Measurements from ENCODE around the gene APOA1. TPM values are rescaled to one million over a fixed set of nuclear protein-coding genes. Genes with fewer than 3 reads are reported as not detected.

APOA1 gene
- total and polyA plus RNA-seq, 10 of the 15 experiments (the other 5 are each of a cell fraction or from before 2014, with no cell fraction given), result 0.10 to 2.4 (median 0.24) TPM; not detected in 3

DNA sequence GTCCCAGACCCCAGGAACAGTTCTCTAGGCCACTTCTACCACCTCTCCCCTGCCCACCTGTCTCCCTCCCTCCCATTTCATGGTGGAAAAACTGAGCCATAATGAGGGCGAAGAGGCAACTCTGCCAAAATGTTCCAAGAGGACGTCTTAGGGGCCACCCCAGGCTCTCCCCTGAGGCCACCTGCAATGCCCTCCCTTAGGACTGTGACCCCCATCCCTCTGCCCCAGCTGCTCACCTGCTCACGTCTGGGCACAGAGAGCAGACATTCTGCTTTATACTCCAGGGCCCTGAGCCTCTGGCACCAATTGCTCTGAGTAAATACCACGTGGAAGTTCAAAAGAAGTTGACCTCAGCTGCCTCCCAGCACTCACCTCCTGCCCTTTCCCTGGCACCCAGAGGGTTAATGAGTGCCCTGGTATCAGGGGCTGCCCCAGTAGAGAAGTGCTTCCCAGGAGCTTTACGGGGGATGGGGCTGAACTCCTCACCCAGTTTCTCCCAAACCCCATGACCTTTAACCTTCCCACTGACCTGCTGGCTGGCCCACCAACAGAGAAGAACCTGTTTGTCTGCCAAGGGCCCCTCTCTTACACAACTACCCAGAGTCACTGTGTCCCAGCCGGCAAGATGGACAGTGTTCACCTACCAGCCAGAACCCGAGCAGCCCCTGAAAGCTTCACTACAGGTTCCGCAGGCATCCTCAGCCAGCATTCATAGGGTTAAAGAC is 45.1 kb downstream of the APOA1 start:
- H3K27me3 ChIP-seq (replicated peaks in 1 of 2; ENCODE audit: control insufficient read depth in 2 of 2, insufficient read depth in 2 of 2, low read length in 1 of 2), result no peaks in the 10 kb centered on the region
- 40% methylated on average over 8 of the region's 8 CpGs for WGBS (ENCODE audit: insufficient coverage, insufficient replicate concordance, low lambda C conversion rate, missing lambda C conversion rate)
- in situ Hi-C loops (cut with MboI), result no loop called here
- H3K4me3 ChIP-seq, result no peak overlapping the region
- TF ChIP-seq MTA2 (IDR thresholded peaks at IDR 0.05; ENCODE audit: low read depth), result no peak
- TF ChIP-seq TCF7 (IDR thresholded peaks at IDR 0.05; ENCODE audit: borderline replicate concordance), result no peak
- TF ChIP-seq, protein P1, sequence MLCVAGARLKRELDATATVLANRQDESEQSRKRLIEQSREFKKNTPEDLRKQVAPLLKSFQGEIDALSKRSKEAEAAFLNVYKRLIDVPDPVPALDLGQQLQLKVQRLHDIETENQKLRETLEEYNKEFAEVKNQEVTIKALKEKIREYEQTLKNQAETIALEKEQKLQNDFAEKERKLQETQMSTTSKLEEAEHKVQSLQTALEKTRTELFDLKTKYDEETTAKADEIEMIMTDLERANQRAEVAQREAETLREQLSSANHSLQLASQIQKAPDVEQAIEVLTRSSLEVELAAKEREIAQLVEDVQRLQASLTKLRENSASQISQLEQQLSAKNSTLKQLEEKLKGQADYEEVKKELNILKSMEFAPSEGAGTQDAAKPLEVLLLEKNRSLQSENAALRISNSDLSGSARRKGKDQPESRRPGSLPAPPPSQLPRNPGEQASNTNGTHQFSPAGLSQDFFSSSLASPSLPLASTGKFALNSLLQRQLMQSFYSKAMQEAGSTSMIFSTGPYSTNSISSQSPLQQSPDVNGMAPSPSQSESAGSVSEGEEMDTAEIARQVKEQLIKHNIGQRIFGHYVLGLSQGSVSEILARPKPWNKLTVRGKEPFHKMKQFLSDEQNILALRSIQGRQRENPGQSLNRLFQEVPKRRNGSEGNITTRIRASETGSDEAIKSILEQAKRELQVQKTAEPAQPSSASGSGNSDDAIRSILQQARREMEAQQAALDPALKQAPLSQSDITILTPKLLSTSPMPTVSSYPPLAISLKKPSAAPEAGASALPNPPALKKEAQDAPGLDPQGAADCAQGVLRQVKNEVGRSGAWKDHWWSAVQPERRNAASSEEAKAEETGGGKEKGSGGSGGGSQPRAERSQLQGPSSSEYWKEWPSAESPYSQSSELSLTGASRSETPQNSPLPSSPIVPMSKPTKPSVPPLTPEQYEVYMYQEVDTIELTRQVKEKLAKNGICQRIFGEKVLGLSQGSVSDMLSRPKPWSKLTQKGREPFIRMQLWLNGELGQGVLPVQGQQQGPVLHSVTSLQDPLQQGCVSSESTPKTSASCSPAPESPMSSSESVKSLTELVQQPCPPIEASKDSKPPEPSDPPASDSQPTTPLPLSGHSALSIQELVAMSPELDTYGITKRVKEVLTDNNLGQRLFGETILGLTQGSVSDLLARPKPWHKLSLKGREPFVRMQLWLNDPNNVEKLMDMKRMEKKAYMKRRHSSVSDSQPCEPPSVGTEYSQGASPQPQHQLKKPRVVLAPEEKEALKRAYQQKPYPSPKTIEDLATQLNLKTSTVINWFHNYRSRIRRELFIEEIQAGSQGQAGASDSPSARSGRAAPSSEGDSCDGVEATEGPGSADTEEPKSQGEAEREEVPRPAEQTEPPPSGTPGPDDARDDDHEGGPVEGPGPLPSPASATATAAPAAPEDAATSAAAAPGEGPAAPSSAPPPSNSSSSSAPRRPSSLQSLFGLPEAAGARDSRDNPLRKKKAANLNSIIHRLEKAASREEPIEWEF (IDR thresholded peaks at IDR 0.05; ENCODE audit: insufficient replicate concordance, low read depth, low read length), result no peak
- no peak for TF ChIP-seq CEBPB (IDR thresholded peaks at IDR 0.05; ENCODE audit: borderline replicate concordance in 1 of 2, low read depth in 2 of 2, low read length in 2 of 2)
- TF ChIP-seq CBFB (IDR thresholded peaks at IDR 0.05; ENCODE audit: low read depth), result no peak
- TF ChIP-seq RUNX3 (IDR thresholded peaks at IDR 0.05; ENCODE audit: low read length), result no peak
- no peak overlapping the region for H3K27ac ChIP-seq (ENCODE audit: control insufficient read depth, insufficient read depth)
- peaks cover 10% of the 10 kb centered on the region for H3K4me1 ChIP-seq (ENCODE audit: control insufficient read depth, insufficient read depth, low read length)
- no peak overlapping the region for H3K9ac ChIP-seq (ENCODE audit: control insufficient read depth, insufficient read depth, low read length)
- intact Hi-C loops (cut with micrococcal nuclease; ENCODE audit: unreplicated experiment), result loop anchor here (5.0 kb wide), 1 partner anchor 435 kb away; no protein-coding TSS in a partner anchor
- no peak overlapping the region for H2AFZ ChIP-seq (ENCODE audit: control insufficient read depth, low read depth, low read length)
- H3K36me3 ChIP-seq (ENCODE audit: control insufficient read depth in 2 of 2, insufficient read depth in 2 of 2, low read length in 1 of 2), result no peaks in the 10 kb centered on the region
- peaks cover 8% of the 10 kb centered on the region for H3K79me2 ChIP-seq (ENCODE audit: control insufficient read depth, insufficient read depth, low read length)
- SMC1A ChIA-PET (ENCODE audit: uncharacterized antibody, unreplicated experiment), result interaction anchor here (0.6 to 7.5 kb wide), 7 partner anchors 13 to 438 kb away, joined by 3 to 46 read pairs (median 4); no protein-coding TSS in a partner anchor
- H4K20me1 ChIP-seq (ENCODE audit: control insufficient read depth, insufficient read depth), result no peaks in the 10 kb centered on the region
- BruUV-seq (replicated peaks), result no TSS peak
- no peak for DNase-seq (ENCODE audit: low read depth, low spot score)
- ATAC-seq, result no peak
- no peak overlapping the region for H3K4me2 ChIP-seq (ENCODE audit: control insufficient read depth, insufficient read depth)
- no peak for FAIRE-seq
- RAD21 ChIA-PET (ENCODE audit: unreplicated experiment), result interaction anchor here (0.6 to 3.5 kb wide), 9 partner anchors 21 to 434 kb away, joined by 3 to 56 read pairs (median 5); partner anchors contain the start of gene APOA1
- no peaks in the 10 kb centered on the region for H3K9me3 ChIP-seq (replicated peaks; ENCODE audit: control insufficient read depth, insufficient read depth, low read length)
- CTCF ChIA-PET, result interaction anchor here (0.6 to 10.9 kb wide), 12 partner anchors 9 to 434 kb away, joined by 3 to 183 read pairs (median 4); partner anchors contain the start of gene APOA1
- POLR2A ChIA-PET, result no interaction called here
